Measurements from ENCODE around the gene PTPRT.

DNA sequence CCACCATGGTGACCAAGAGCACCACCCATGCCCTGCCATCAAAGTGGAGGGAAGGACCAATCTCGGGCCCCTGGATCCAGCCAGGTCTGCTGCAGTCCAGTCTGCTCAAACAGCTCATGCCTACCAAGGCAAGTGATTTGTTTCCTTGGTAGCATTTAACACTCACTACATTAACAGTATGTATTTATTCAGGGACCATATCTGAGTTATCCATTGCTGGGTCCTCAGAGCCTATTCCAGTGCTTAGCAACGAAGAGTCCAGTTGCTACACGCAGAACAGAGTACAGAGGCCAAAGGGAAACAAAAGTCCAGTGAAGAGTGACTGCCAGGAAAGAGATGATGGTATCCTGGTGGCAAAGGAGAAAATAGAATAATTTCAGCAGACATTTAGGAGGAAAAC, 352.2 kb downstream of the PTPRT start:
- TF ChIP-seq, protein P1, sequence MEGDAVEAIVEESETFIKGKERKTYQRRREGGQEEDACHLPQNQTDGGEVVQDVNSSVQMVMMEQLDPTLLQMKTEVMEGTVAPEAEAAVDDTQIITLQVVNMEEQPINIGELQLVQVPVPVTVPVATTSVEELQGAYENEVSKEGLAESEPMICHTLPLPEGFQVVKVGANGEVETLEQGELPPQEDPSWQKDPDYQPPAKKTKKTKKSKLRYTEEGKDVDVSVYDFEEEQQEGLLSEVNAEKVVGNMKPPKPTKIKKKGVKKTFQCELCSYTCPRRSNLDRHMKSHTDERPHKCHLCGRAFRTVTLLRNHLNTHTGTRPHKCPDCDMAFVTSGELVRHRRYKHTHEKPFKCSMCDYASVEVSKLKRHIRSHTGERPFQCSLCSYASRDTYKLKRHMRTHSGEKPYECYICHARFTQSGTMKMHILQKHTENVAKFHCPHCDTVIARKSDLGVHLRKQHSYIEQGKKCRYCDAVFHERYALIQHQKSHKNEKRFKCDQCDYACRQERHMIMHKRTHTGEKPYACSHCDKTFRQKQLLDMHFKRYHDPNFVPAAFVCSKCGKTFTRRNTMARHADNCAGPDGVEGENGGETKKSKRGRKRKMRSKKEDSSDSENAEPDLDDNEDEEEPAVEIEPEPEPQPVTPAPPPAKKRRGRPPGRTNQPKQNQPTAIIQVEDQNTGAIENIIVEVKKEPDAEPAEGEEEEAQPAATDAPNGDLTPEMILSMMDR (conservative IDR thresholded peaks at IDR 0.05; ENCODE audit: low read depth, low read length), result no peak
- TF ChIP-seq EZH2 (IDR thresholded peaks at IDR 0.05; ENCODE audit: low read length, unreplicated experiment) (no peak), EZH2phosphoT487 (IDR thresholded peaks at IDR 0.05; ENCODE audit: borderline replicate concordance, low read length) (no peak)

Data from PC-3 (cell line).